OCI-LY1 (cell line): ENCODE data around the gene CEP112.

Experiments
- H2AFZ ChIP-seq: fragments of 200-600 bp; sonication (generic), shearing (Covaris generic); 2 replicates; pipeline ENCODE4 v1.6.0; 2014; ENCODE audit warnings: antibody characterized with exemption, mild to moderate bottlenecking, low read length
- H3F3A ChIP-seq: fragments of 200-600 bp; sonication (generic), shearing (Covaris generic); 2 replicates; pipeline ENCODE4 v1.6.0; 2014; ENCODE audit warnings: mild to moderate bottlenecking, antibody characterized with exemption, low read length, moderate library complexity; ENCODE audit not compliant: insufficient read depth
- H3K27ac ChIP-seq: fragments of 200-600 bp; sonication (generic); 2 replicates; pipeline ENCODE4 v1.5.1; 2014; ENCODE audit warnings: low read length, mixed run types, mild to moderate bottlenecking, low read depth; ENCODE audit not compliant: poor library complexity, severe bottlenecking
- H3K27me3 ChIP-seq: fragments of 200-600 bp; sonication (generic); 2 replicates; pipeline ENCODE4 v1.6.0; 2014; ENCODE audit warnings: antibody characterized with exemption, mild to moderate bottlenecking, low read length, moderate library complexity; ENCODE audit not compliant: insufficient read depth
- H3K36me3 ChIP-seq: fragments of 200-600 bp; sonication (generic); 2 replicates; pipeline ENCODE4 v1.6.1; 2014; ENCODE audit warnings: mild to moderate bottlenecking, antibody characterized with exemption, low read length, moderate library complexity, mixed read lengths; ENCODE audit not compliant: insufficient read depth
- H3K4me1 ChIP-seq: fragments of 200-600 bp; sonication (generic); 2 replicates; pipeline ENCODE4 v1.5.1; 2014; ENCODE audit warnings: mild to moderate bottlenecking, low read length, moderate library complexity; ENCODE audit not compliant: insufficient read depth, severe bottlenecking
- H3K4me2 ChIP-seq: fragments of 200-600 bp; sonication (generic), shearing (Covaris generic); 2 replicates; pipeline ENCODE4 v1.6.1; 2014; ENCODE audit warnings: low read length
- H3K4me3 ChIP-seq: fragments of 200-600 bp; sonication (generic); 2 replicates; pipeline ENCODE4 v1.5.1; 2014; ENCODE audit warnings: low read length, low read depth, mild to moderate bottlenecking, mixed read lengths; ENCODE audit not compliant: poor library complexity, severe bottlenecking
- H3K79me2 ChIP-seq: fragments of 200-600 bp; shearing (Covaris generic); 2 replicates; pipeline ENCODE4 v1.6.1; 2016; ENCODE audit warnings: mixed run types, low read length, mixed read lengths; ENCODE audit not compliant: insufficient read depth
- H3K9ac ChIP-seq: fragments of 200-600 bp; sonication (generic), shearing (Covaris generic); 2 replicates; pipeline ENCODE4 v1.6.1; 2014; ENCODE audit warnings: mild to moderate bottlenecking, low read length, mixed read lengths
- H3K9me2 ChIP-seq: fragments of 200-600 bp; sonication (generic), shearing (Covaris generic); 2 replicates; pipeline ENCODE4 v1.6.1; 2014; ENCODE audit warnings: low read depth, mild to moderate bottlenecking, low read length, mixed read lengths
- H3K9me3 ChIP-seq: fragments of 200-600 bp; shearing (Covaris generic); 2 replicates; pipeline ENCODE4 v1.6.1; 2014; ENCODE audit warnings: low read length, mixed read lengths
- H4K20me1 ChIP-seq: fragments of 200-600 bp; sonication (generic), shearing (Covaris generic); 2 replicates; pipeline ENCODE4 v1.6.0; 2016; ENCODE audit warnings: mild to moderate bottlenecking, low read length; ENCODE audit not compliant: insufficient read depth
- EZH2 ChIP-seq: fragments of 200-600 bp; sonication (generic), shearing (Covaris generic); IDR thresholded peaks from 2 replicates; pipeline ENCODE4 v1.8.0; 2017; ENCODE audit warnings: borderline replicate concordance, mixed run types, mild to moderate bottlenecking, antibody characterized with exemption, low read length, moderate library complexity, mixed read lengths
- TF ChIP-seq, protein P1 (sequence below): fragments of 200-600 bp; sonication (generic), shearing (Covaris generic); IDR thresholded peaks from 2 replicates; pipeline ENCODE4 v1.5.1; 2017; ENCODE audit warnings: mild to moderate bottlenecking, antibody characterized with exemption, low read length, moderate library complexity, mixed read lengths

Gene CEP112

DNA sequence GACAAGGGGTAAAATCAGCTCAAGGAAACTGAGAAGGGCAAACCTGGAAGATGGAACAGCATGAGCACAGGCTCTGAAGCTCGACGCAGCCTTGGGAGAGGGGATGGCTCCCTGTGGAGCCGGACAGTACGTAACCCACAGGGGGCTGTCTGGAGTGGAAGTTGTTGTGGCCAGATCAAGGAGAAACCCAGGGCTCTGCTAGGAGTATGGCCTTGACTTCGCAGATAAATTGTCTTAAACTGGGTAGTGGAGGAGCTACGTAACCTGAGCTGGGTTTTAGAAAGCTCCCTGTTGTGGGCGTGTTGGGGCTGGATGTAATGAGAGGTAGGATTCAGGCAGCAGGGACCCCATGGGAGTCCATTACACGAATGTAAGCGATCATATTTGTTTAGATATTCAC, 605.0 kb downstream of the CEP112 start:
- Histone ChIP-seq H3K9me2 (no peaks in the 10 kb centered on the region), H3K27ac (no peak overlapping the region), H3K27me3 (no peaks in the 10 kb centered on the region; the same call in 1 of the 2 replicates), H4K20me1 (no peaks in the 10 kb centered on the region), H3K4me1 (no peaks in the 10 kb centered on the region), H3K36me3 (no peaks in the 10 kb centered on the region), H3K9ac (no peak overlapping the region), H3K79me2 (no peaks in the 10 kb centered on the region), H3K9me3 (no peaks in the 10 kb centered on the region), H3K4me3 (no peak overlapping the region), H2AFZ (no peak overlapping the region), H3F3A (no peaks in the 10 kb centered on the region), H3K4me2 (no peak overlapping the region)
- TF ChIP-seq, protein P1, sequence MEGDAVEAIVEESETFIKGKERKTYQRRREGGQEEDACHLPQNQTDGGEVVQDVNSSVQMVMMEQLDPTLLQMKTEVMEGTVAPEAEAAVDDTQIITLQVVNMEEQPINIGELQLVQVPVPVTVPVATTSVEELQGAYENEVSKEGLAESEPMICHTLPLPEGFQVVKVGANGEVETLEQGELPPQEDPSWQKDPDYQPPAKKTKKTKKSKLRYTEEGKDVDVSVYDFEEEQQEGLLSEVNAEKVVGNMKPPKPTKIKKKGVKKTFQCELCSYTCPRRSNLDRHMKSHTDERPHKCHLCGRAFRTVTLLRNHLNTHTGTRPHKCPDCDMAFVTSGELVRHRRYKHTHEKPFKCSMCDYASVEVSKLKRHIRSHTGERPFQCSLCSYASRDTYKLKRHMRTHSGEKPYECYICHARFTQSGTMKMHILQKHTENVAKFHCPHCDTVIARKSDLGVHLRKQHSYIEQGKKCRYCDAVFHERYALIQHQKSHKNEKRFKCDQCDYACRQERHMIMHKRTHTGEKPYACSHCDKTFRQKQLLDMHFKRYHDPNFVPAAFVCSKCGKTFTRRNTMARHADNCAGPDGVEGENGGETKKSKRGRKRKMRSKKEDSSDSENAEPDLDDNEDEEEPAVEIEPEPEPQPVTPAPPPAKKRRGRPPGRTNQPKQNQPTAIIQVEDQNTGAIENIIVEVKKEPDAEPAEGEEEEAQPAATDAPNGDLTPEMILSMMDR: no peak
- TF ChIP-seq EZH2: no peak
